GM20000 (cell line): Measurements from ENCODE around the gene VILL.
A peak's percentile ranks its signal among the peaks of the same experiment; 100 is the strongest.

Experiments
- DNase-seq: peaks from one replicate; pipeline ENCODE4 v3.0.0; 2012; ENCODE audit warnings: low spot score
- CTCF ChIP-seq: IDR thresholded peaks from 2 replicates; pipeline ENCODE4 v1.5.1; 2012; ENCODE audit warnings: mild to moderate bottlenecking, control low read depth; ENCODE audit errors: extremely low read depth, missing control alignments

Gene VILL

GRCh38 chr3:37991823-37992222 is 1.2 kb downstream of the VILL start:
- DNase-seq: no peak
- TF ChIP-seq CTCF: no peak

GRCh38 chr3:37992271-37993066 is 1.9 kb downstream of the VILL start:
- DNase-seq: no peak
- no peak for TF ChIP-seq CTCF

GRCh38 chr3:37993067-37993455 is 2.5 kb downstream of the VILL start:
- DNase-seq: no peak
- TF ChIP-seq CTCF: no peak

- DNase-seq: no peak
- TF ChIP-seq CTCF: no peak
Observed at GRCh38 chr3:37993460-37993819, 2.9 kb downstream of the VILL start.

GRCh38 chr3:37993820-37994638 is 3.4 kb downstream of the VILL start:
- TF ChIP-seq CTCF: no peak
- DNase-seq: peak; percentile 73

- no peak for DNase-seq
- no peak for TF ChIP-seq CTCF
Observed at GRCh38 chr3:37994639-37994972, 4.0 kb downstream of the VILL start.
